Measurements from ENCODE around the gene GNA12.

DNA sequence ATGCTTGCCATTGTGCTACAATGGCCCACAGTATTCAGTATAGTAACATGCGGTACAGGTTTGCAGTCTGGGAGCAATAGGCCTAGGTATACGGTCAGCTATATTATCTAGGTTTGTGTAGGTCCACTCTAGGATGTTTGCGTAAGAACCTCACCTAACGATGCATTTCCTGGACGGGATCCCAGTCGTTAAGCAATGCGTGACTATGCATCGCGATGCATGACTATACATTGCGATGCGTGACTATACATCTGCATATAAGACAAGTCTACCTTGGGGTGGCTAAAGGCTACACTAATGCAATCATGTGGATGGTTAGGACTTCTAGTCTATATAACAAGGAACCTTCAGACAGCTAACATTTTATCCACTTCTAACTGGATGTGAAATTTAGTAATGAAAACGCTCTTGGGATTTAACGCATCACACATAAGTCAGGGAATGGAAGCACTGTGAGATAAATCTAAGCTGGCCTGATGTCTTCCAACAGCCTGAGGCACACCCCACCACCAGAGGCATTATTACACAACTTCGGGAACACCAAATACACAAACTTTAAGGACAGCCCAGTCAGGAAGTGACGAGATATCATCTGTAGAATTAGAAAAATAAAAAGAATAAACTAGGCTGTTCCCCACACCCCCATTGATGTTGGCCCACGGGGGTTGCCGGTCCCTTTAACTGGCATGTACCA, 9.2 kb downstream of the GNA12 start:
- TF ChIP-seq, protein P1, sequence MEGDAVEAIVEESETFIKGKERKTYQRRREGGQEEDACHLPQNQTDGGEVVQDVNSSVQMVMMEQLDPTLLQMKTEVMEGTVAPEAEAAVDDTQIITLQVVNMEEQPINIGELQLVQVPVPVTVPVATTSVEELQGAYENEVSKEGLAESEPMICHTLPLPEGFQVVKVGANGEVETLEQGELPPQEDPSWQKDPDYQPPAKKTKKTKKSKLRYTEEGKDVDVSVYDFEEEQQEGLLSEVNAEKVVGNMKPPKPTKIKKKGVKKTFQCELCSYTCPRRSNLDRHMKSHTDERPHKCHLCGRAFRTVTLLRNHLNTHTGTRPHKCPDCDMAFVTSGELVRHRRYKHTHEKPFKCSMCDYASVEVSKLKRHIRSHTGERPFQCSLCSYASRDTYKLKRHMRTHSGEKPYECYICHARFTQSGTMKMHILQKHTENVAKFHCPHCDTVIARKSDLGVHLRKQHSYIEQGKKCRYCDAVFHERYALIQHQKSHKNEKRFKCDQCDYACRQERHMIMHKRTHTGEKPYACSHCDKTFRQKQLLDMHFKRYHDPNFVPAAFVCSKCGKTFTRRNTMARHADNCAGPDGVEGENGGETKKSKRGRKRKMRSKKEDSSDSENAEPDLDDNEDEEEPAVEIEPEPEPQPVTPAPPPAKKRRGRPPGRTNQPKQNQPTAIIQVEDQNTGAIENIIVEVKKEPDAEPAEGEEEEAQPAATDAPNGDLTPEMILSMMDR (IDR thresholded peaks at IDR 0.05 in 4 of 5, conservative IDR thresholded peaks at IDR 0.05 in 1 of 5) = no peak
- no peak for TF ChIP-seq POLR2A (IDR thresholded peaks at IDR 0.05)
